ENCODE results near the gene XKR7. TPM values are rescaled to one million over a fixed set of nuclear protein-coding genes. Genes with fewer than 3 reads are reported as not detected.

Gene XKR7
- total and polyA plus RNA-seq, 5 donors from 2014 or later, result 0.07 TPM; not detected in 4

GRCh38 chr20:32003325-32003724, 35.4 kb downstream of the XKR7 start:
- Mint-ChIP-seq H3K9me3 (no peaks in the 10 kb centered on the region), H3K4me1 (peaks cover 0 to 3% (median under 1%) of the 10 kb centered on the region in 4 donors), H3K27ac (no peak overlapping the region), H3K4me3 (no peak overlapping the region), H3K27me3 (peaks cover 6% of the 10 kb centered on the region), H3K36me3 (no peaks in the 10 kb centered on the region)
- no peaks in the 10 kb centered on the region for H3K4me1 ChIP-seq (ENCODE audit: control insufficient read depth, insufficient read depth, low read length, poor library complexity, severe bottlenecking)
- no peaks in the 10 kb centered on the region for H3K36me3 ChIP-seq (ENCODE audit: control insufficient read depth, insufficient read depth, low read length)
- H3K27me3 ChIP-seq (ENCODE audit: control insufficient read depth, insufficient read depth, low read length), result no peaks in the 10 kb centered on the region
- H3K9me3 ChIP-seq (ENCODE audit: control insufficient read depth in 2 of 2, low read length in 2 of 2), result no peaks in the 10 kb centered on the region
- DNase-seq (no peak), ATAC-seq (ENCODE audit: low read depth in 2 of 2) (no peak)
- H3K4me3 ChIP-seq (ENCODE audit: low read depth, low read length), result no peak overlapping the region
- H3K27ac ChIP-seq (ENCODE audit: insufficient read depth, low read length, poor library complexity, severe bottlenecking), result no peak overlapping the region

- no peaks in the 10 kb centered on the region for H3K9me3 Mint-ChIP-seq
- no peaks in the 10 kb centered on the region for H3K9me3 ChIP-seq (ENCODE audit: control insufficient read depth in 2 of 2, low read length in 2 of 2)
- ATAC-seq (ENCODE audit: low read depth in 2 of 2), result no peak
- H3K27ac ChIP-seq (ENCODE audit: insufficient read depth, low read length, poor library complexity, severe bottlenecking), result no peak overlapping the region
- no peak for DNase-seq
- H3K27me3 ChIP-seq (ENCODE audit: control insufficient read depth, insufficient read depth, low read length), result no peaks in the 10 kb centered on the region
- H3K36me3 ChIP-seq (ENCODE audit: control insufficient read depth, insufficient read depth, low read length), result no peaks in the 10 kb centered on the region
- H3K27me3 Mint-ChIP-seq, result peaks cover 6% of the 10 kb centered on the region
- no peak overlapping the region for H3K4me3 Mint-ChIP-seq
- H3K4me3 ChIP-seq (ENCODE audit: low read depth, low read length), result no peak overlapping the region
- H3K27ac Mint-ChIP-seq, result no peak overlapping the region
- H3K4me1 Mint-ChIP-seq, result peaks cover 0 to 3% (median 1%) of the 10 kb centered on the region in 4 donors
- no peaks in the 10 kb centered on the region for H3K4me1 ChIP-seq (ENCODE audit: control insufficient read depth, insufficient read depth, low read length, poor library complexity, severe bottlenecking)
- H3K36me3 Mint-ChIP-seq, result no peaks in the 10 kb centered on the region
These were observed 37.0 kb downstream of the XKR7 start for GRCh38 chr20:32004963-32005362.

GRCh38 chr20:32006053-32006452, 38.1 kb downstream of the XKR7 start:
- no peaks in the 10 kb centered on the region for H3K27me3 ChIP-seq (ENCODE audit: control insufficient read depth, insufficient read depth, low read length)
- H3K27ac ChIP-seq (ENCODE audit: insufficient read depth, low read length, poor library complexity, severe bottlenecking), result no peak overlapping the region
- no peaks in the 10 kb centered on the region for H3K9me3 Mint-ChIP-seq
- H3K4me1 ChIP-seq (ENCODE audit: control insufficient read depth, insufficient read depth, low read length, poor library complexity, severe bottlenecking), result no peaks in the 10 kb centered on the region
- H3K36me3 ChIP-seq (ENCODE audit: control insufficient read depth, insufficient read depth, low read length), result no peaks in the 10 kb centered on the region
- H3K9me3 ChIP-seq (ENCODE audit: control insufficient read depth in 2 of 2, low read length in 2 of 2), result no peaks in the 10 kb centered on the region
- no peak overlapping the region for H3K4me3 ChIP-seq (ENCODE audit: low read depth, low read length)
- H3K27ac Mint-ChIP-seq, result no peak overlapping the region
- no peak overlapping the region for H3K4me3 Mint-ChIP-seq
- no peak for DNase-seq
- H3K36me3 Mint-ChIP-seq, result no peaks in the 10 kb centered on the region
- H3K4me1 Mint-ChIP-seq, result peaks cover 0 to 3% (median 1%) of the 10 kb centered on the region in 4 donors
- ATAC-seq (ENCODE audit: low read depth in 2 of 2), result no peak
- peaks cover 6% of the 10 kb centered on the region for H3K27me3 Mint-ChIP-seq

GRCh38 chr20:32006841-32007786, 39.2 kb downstream of the XKR7 start:
- Mint-ChIP-seq H3K4me3 (no peak overlapping the region), H3K27me3 (peaks cover 10% of the 10 kb centered on the region), H3K9me3 (no peaks in the 10 kb centered on the region), H3K4me1 (peaks cover 0 to 3% (median 1%) of the 10 kb centered on the region in 4 donors), H3K27ac (peak overlapping the region in 1 of 3 donors; percentile 29), H3K36me3 (no peaks in the 10 kb centered on the region)
- Histone ChIP-seq H3K27me3 (ENCODE audit: control insufficient read depth, insufficient read depth, low read length) (peaks cover 4% of the 10 kb centered on the region), H3K4me3 (ENCODE audit: low read depth, low read length) (no peak overlapping the region), H3K9me3 (ENCODE audit: control insufficient read depth in 2 of 2, low read length in 2 of 2) (no peaks in the 10 kb centered on the region), H3K27ac (ENCODE audit: insufficient read depth, low read length, poor library complexity, severe bottlenecking) (no peak overlapping the region), H3K4me1 (ENCODE audit: control insufficient read depth, insufficient read depth, low read length, poor library complexity, severe bottlenecking) (no peaks in the 10 kb centered on the region), H3K36me3 (ENCODE audit: control insufficient read depth, insufficient read depth, low read length) (no peaks in the 10 kb centered on the region)
- ATAC-seq (ENCODE audit: low read depth in 2 of 2) (no peak), DNase-seq (no peak)

GRCh38 chr20:32007787-32008616, 40.1 kb downstream of the XKR7 start:
- H3K27me3 ChIP-seq (ENCODE audit: control insufficient read depth, insufficient read depth, low read length), result peaks cover 4% of the 10 kb centered on the region
- peak overlapping the region in 1 of 3 donors; percentile 29 for H3K27ac Mint-ChIP-seq
- H3K4me3 ChIP-seq (ENCODE audit: low read depth, low read length), result no peak overlapping the region
- peaks cover 0 to 3% (median 1%) of the 10 kb centered on the region in 4 donors for H3K4me1 Mint-ChIP-seq
- no peak overlapping the region for H3K4me3 Mint-ChIP-seq
- no peak overlapping the region for H3K27ac ChIP-seq (ENCODE audit: insufficient read depth, low read length, poor library complexity, severe bottlenecking)
- no peaks in the 10 kb centered on the region for H3K9me3 Mint-ChIP-seq
- ATAC-seq (ENCODE audit: low read depth in 2 of 2) (no peak), DNase-seq (no peak)
- no peaks in the 10 kb centered on the region for H3K4me1 ChIP-seq (ENCODE audit: control insufficient read depth, insufficient read depth, low read length, poor library complexity, severe bottlenecking)
- H3K36me3 ChIP-seq (ENCODE audit: control insufficient read depth, insufficient read depth, low read length), result no peaks in the 10 kb centered on the region
- H3K27me3 Mint-ChIP-seq, result peaks cover 15% of the 10 kb centered on the region
- no peaks in the 10 kb centered on the region for H3K36me3 Mint-ChIP-seq
- H3K9me3 ChIP-seq (ENCODE audit: control insufficient read depth in 2 of 2, low read length in 2 of 2), result no peaks in the 10 kb centered on the region

GRCh38 chr20:32009564-32009963, 41.6 kb downstream of the XKR7 start:
- Mint-ChIP-seq H3K27ac (no peak overlapping the region), H3K4me1 (peaks cover 0 to 3% (median 1%) of the 10 kb centered on the region in 4 donors), H3K27me3 (peaks cover 17% of the 10 kb centered on the region), H3K4me3 (no peak overlapping the region), H3K36me3 (no peaks in the 10 kb centered on the region), H3K9me3 (no peaks in the 10 kb centered on the region)
- H3K27ac ChIP-seq (ENCODE audit: insufficient read depth, low read length, poor library complexity, severe bottlenecking), result no peak overlapping the region
- H3K4me1 ChIP-seq (ENCODE audit: control insufficient read depth, insufficient read depth, low read length, poor library complexity, severe bottlenecking), result no peaks in the 10 kb centered on the region
- DNase-seq (no peak), ATAC-seq (ENCODE audit: low read depth in 2 of 2) (no peak)
- H3K27me3 ChIP-seq (ENCODE audit: control insufficient read depth, insufficient read depth, low read length), result peaks cover 6% of the 10 kb centered on the region
- H3K36me3 ChIP-seq (ENCODE audit: control insufficient read depth, insufficient read depth, low read length), result no peaks in the 10 kb centered on the region
- H3K9me3 ChIP-seq (ENCODE audit: control insufficient read depth in 2 of 2, low read length in 2 of 2), result no peaks in the 10 kb centered on the region
- H3K4me3 ChIP-seq (ENCODE audit: low read depth, low read length), result no peak overlapping the region

GRCh38 chr20:32010101-32010500, 42.1 kb downstream of the XKR7 start, which contains the start of gene CCM2L:
CCM2L (plus strand) TSS chr20:32010438; CDS start chr20:32010455, 17 bp downstream.
- no peak for DNase-seq
- ATAC-seq (ENCODE audit: low read depth in 2 of 2), result no peak
- Histone ChIP-seq H3K27ac (ENCODE audit: insufficient read depth, low read length, poor library complexity, severe bottlenecking) (no peak within 1 kb of the TSS), H3K9me3 (ENCODE audit: control insufficient read depth in 2 of 2, low read length in 2 of 2) (no peaks in the 10 kb centered on the region), H3K36me3 (ENCODE audit: control insufficient read depth, insufficient read depth, low read length) (no peaks in the 10 kb centered on the region), H3K4me1 (ENCODE audit: control insufficient read depth, insufficient read depth, low read length, poor library complexity, severe bottlenecking) (no peaks in the 10 kb centered on the region), H3K4me3 (ENCODE audit: low read depth, low read length) (no peak within 1 kb of the TSS), H3K27me3 (ENCODE audit: control insufficient read depth, insufficient read depth, low read length) (peaks cover 7% of the 10 kb centered on the region)
- peaks cover 0 to 3% (median 1%) of the 10 kb centered on the region in 4 donors for H3K4me1 Mint-ChIP-seq
- H3K36me3 Mint-ChIP-seq, result no peaks in the 10 kb centered on the region
- peaks cover 21% of the 10 kb centered on the region for H3K27me3 Mint-ChIP-seq
- no peaks in the 10 kb centered on the region for H3K9me3 Mint-ChIP-seq
- H3K27ac Mint-ChIP-seq, result no peak within 1 kb of the TSS
- no peak within 1 kb of the TSS for H3K4me3 Mint-ChIP-seq
